Stimulated activated CD8-positive, alpha-beta memory T cell treated with anti-CD3 and anti-CD28 coated beads, Interleukin-12 subunit alpha, Interleukin-12 subunit beta, amount 100 ng/mL, for 1 hour (primary cell): Measurements from ENCODE around the gene DRC7.
"Not testable (repeated sequence)": the region's sequence is repeated elsewhere in the genome, so short reads cannot be mapped to it uniquely, and the experiment has no call there.

Experiments
- DNase-seq: peaks from one replicate; pipeline ENCODE4 v3.0.0-alpha.2; 2020; ENCODE audit warnings: low read depth

DRC7 gene

GRCh38 chr16:57694231-57694724, 328 bp upstream of the DRC7 start:
- DNase-seq = no peak

DNA sequence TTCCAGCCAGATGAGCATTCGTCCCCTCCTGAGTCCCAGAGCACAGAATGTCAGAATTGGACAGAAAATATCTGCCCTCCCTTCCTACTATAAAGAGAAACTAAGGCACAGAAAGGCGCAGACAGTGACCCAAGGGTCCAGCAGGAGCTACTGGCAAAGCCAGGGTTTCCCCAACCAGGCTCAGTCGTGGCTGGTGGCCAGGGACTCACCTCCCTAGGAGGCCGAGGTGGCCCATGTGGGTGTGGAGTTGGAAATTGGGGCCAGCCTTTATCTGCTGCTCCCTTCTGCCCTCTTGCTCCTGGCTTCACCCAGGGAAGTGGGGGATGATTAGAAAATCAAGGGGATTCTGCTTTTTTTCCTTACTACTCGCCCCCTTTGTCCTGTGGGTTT, 1.1 kb downstream of the DRC7 start:
- no peak for DNase-seq

DNA sequence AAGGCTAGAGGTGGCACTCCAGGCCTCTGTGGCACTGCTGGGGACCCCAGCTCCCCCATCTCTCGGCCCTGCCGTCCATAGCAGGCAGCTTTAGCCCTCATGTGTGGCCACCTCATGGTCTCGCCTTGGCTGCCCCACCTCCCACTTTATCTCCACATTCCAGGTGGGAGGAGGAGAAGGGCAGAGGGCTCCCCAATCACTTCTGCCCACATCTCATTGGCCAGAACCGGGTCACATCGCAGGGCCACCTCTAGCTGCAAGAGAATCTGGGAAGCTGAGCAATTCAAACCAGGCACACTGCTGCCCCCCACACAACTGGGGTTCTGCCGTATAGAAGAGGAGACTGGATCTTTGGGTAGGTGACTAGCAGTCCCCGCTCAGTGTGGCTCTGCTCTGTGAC, 1.6 kb downstream of the DRC7 start:
- no peak for DNase-seq

DNA sequence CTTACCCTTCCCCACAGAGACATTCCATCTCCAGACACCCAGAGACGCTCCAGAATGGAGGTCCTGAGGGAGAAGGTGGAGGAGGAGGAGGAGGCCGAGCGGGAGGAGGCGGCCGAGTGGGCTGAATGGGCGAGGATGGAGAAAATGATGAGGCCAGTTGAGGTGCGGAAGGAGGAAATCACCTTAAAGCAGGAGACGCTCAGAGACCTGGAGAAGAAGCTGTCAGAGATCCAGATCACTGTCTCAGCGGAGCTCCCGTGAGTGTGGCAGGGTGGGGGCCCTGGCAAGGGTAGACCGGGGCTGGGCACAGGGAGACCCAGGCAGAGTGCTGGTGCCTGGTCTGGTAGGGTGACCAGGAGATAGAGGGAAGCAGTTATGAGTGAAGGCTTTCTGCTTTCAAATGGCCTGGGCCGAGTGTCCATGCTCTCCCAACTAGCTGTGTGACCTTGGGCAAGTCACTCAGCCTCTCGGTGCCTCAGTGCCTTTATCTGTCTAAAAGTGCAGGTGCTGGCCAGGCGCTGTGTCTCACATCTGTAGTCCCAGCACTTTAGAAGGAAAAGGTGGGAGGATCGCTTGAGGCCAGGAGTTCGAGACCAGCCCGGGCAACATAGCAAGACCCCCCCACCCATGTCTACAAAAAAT, 3.4 kb downstream of the DRC7 start:
- no peak for DNase-seq

DNA sequence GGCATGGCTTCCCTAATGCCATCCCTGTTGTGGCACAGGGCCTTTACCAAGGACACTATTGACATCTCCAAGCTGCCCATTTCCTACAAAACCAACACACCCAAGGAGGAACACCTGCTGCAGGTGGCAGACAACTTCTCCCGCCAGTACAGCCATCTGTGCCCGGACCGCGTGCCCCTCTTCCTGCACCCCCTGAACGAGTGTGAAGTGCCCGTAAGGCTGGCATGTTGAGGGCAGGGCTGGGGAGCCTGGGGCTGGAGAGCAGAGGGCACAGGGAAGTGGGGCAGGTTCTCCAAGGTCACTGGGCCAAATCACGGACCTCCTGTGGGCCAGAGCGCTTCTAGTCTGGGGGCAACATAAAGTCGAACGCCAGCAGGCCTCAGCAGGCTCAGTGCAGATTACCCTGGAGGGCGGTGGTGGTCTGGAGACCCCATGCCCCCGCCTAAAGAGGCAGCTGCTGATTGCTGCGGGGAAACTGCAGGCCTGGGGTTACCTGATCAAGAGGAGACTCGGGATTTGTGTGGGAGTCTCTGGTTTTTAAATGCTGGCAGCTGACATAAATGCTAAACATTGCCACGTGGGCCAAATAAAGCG, 4.3 kb downstream of the DRC7 start:
- DNase-seq = no peak

DNA sequence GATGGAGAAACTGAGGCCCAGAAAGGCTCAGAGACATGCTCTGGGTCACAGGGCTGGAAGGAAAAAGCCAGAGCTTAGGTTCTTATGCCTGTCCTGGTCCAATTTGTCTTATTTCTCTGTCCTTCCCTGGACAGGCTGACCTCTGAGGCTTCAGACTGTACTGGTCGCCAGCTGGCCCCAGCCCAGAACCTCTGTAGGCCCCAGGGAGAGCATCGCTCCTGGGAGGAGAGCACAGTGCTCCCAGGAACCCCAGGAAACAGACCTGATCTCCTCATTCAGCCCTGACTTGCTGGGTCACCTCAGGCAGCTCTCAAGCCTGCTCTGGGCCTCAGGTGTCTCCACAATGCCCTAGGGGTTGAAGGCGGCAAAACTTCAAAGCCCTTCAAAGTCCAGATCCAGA, 4.9 kb downstream of the DRC7 start:
- DNase-seq = no peak

GRCh38 chr16:57699899-57700298, 5.3 kb downstream of the DRC7 start:
- DNase-seq = no peak

- no peak for DNase-seq
Measured at GRCh38 chr16:57700781-57701551, 6.4 kb downstream of the DRC7 start.

GRCh38 chr16:57701759-57702371, 7.3 kb downstream of the DRC7 start:
- DNase-seq = no peak

DNA sequence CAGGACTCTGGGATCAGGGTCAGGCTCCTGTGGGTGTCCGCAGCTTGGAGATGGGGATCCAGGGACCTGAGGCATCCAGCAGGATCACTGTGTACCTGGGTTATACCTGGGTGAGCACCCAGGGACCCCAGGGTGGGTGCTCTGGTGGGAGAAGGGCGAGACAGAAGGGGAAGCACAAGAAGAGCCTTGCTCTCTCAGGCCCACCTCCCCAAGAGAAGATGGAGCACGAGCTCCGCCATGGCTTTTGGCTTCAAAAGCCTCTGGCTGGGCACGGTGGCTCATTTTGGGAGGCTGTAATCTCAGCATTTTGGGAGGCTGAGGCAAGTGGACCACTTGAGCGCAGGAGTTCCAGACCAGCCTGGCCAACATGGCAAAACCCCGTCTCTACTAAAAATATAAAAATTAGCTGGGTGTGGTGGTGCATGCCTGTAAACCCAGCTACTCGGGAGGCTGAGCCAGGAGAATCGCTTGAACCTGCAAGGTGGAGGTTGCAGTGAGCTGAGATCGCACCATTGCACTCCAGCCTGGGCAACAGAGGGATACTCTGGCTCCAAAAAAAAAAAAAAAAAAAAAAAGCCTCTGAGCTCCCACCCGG, 8.9 kb downstream of the DRC7 start:
- DNase-seq = no peak

DNA sequence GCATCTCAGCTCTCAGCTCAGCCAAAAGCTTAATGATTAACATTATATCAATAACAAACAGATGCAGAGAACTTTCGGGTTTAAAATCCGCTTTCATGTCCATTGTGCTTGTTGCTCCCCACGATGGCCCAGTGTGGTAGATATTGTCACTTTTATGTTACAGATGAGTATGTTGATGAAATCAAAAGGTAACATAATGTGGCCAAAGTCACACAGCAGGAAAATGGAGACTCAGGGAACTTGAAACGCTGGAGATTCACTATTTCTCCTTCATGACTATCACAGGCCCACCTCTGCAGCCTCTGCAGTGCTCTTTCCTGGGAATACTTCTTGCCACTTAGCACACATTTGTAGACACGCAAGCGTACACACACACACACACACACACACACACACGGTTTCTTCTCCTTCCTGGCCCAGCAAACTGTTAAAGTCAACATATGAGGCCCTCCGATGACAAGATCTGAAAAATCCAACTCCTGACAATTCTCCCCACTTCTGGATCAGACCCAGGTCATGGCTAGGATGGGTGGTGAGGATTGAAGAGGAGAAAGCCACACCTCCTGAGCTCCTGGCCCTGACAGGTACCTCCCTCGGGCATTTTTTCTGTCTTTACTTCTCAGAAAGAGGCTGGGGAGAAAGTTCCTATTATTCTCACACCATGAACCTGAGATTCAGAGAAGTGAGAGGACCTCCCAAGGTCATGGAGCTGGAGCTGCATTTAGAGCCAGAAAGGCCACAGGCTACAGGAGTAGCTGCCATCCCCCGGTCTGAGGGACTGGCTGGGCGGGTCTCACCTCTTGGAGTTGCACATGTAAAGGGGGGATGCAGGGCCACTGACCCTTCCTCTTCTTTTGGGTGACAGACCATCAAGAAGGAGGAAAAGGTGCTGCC, 9.7 kb downstream of the DRC7 start:
- no peak for DNase-seq

DNA sequence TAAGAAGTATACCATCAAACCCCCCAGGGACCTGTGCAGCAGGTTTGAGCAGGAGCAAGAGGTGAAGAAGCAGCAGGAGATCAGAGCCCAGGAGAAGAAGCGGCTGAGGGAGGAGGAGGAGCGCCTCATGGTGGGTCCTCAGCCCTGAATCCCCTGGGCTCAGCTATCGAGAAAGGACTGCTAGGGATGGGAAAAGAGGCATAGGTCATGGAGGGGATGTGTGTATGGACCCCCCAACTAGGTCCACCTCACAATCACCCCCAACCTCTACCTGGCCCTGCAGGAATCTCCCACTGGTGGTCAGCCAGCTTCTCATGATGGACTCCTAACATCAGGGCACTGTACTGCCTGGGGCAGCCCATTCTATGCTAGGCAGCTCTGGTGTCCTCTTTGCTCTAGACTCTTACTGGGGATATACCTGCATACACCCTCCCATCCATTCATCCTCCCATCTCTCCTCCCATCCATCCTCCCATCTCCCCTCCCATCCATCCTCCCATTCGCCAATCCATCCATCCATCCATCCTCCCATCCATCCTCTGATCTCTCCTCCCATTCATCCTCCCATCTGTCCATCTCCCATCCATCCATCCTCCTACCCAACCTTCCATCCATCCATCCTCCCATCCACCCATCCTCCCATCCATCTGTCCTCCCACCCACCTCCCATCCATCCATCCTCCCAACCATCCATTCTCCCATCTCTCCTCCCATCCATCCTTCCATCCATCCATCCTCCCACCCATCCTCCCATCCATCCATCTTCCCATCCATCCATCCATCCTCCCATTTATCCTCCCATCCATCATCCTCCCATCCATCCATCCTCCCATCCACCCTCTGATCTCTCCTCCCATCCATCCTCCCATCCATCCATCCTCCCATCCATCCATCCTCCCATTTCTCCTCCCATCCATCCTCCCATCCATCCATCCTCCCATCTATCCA, 10.6 kb downstream of the DRC7 start:
- DNase-seq = no peak

GRCh38 chr16:57706717-57707116, 12.1 kb downstream of the DRC7 start:
- no peak for DNase-seq

DNA sequence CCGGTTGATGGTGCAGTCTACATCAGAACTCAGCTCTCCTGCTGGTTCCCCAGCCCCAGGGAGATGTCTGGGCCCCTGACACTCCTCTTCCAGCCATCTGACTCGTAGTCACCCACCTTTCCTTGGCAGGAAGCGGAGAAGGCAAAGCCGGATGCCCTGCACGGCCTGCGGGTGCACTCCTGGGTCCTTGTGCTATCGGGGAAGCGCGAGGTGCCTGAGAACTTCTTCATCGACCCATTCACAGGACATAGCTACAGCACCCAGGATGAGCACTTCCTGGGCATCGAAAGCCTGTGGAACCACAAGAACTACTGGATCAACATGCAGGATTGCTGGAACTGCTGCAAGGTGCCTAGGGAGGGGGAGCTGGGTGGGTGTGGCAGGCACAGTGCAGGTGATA, 12.7 kb downstream of the DRC7 start:
- DNase-seq = no peak

- no peak for DNase-seq
Measured at GRCh38 chr16:57708168-57708567, 13.6 kb downstream of the DRC7 start.

DNA sequence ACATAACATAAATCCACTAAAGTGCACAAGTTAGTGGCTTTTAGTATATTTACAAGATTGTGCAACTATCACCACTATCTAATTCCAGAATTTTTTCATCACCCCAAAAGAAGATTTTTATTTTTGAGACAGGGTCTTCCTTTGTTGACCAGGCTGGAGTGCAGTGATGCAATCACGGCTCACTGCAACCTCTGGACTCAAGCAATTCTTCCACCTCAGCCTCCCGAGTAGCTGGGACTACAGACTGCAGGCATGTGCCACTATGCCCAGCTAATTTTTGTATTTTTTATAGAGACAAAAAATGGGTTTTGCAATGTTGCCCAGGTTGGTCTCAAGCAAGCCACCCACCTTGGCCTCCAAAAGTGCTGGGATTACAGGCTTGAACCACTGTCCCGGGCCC, 15.1 kb downstream of the DRC7 start:
- no peak for DNase-seq

DNA sequence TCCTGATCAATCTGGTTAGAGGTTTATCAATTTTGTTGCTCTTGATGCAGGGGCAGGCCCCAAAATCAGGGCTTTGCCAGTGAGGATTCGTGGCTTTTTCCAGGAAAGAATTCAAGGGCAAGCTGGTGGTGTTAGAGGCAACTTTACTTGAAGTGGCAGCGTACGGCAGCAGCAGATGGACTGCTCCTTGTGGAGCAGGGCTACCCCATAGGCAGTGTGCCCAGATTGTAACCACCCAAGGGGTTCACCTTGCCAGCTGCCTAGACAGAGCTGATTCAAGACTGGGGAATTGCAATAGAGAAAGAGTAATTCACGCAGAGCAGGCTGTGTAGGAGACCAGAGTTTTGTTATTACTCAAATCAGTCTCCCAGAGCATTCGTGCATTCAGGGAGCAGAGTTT, 16.7 kb downstream of the DRC7 start:
- no peak for DNase-seq

- no peak for DNase-seq
Measured at GRCh38 chr16:57711993-57712392, 17.4 kb downstream of the DRC7 start.

- not testable (repeated sequence) for DNase-seq
Measured at GRCh38 chr16:57712569-57712968, 18.0 kb downstream of the DRC7 start.

DNA sequence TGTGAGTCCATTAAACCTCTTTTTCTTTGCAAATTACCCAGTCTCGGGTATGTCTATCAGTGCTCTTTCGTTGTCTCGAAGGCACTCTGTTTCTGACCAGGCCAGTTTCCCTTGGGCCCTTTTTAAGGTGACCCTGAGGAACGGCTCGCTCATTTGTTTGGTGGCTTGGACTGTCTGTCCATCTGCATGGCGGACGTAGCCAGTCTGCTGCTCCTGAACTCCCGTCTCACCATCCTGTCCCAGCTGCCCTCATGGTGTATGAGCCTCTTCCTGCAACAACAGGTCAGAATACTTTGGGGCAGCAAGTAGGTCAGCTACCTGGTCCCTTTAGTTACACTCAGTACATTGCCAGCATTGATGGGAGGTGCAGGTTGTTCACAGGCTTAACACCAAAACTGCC, 19.0 kb downstream of the DRC7 start:
- no peak for DNase-seq
